ENCODE data around the gene CR1L. TPM values are rescaled to one million over a fixed set of nuclear protein-coding genes. Genes with fewer than 3 reads are reported as not detected.
"Not testable (repeated sequence)": the region's sequence is repeated elsewhere in the genome, so short reads cannot be mapped to it uniquely, and the experiment has no call there.

CR1L gene
- polyA plus RNA-seq, 1 donor = 1.2 TPM

- no peak for DNase-seq
Observed at GRCh38 chr1:207646171-207646570, 1.2 kb downstream of the CR1L start.

- no peak for DNase-seq
Observed at GRCh38 chr1:207646944-207647579, 2.1 kb downstream of the CR1L start.

- no peak for DNase-seq
Observed at GRCh38 chr1:207647671-207648333, 2.9 kb downstream of the CR1L start.

GRCh38 chr1:207648334-207649209, 3.6 kb downstream of the CR1L start:
- no peak for DNase-seq

- DNase-seq = no peak
Observed at GRCh38 chr1:207649210-207649753, 4.3 kb downstream of the CR1L start.

GRCh38 chr1:207649865-207650580, 5.1 kb downstream of the CR1L start:
- DNase-seq = no peak

GRCh38 chr1:207651583-207651982, 6.7 kb downstream of the CR1L start:
- no peak for DNase-seq

- DNase-seq = no peak
Observed at GRCh38 chr1:207654320-207654719, 9.4 kb downstream of the CR1L start.

- no peak for DNase-seq
Observed at GRCh38 chr1:207658408-207658807, 13.5 kb downstream of the CR1L start.

- no peak for DNase-seq
Observed at GRCh38 chr1:207658904-207659485, 14.1 kb downstream of the CR1L start.

GRCh38 chr1:207659545-207660153, 14.7 kb downstream of the CR1L start:
- DNase-seq = no peak

- DNase-seq = not testable (repeated sequence)
Observed at GRCh38 chr1:207661420-207661819, 16.5 kb downstream of the CR1L start.

- DNase-seq = no peak
Observed at GRCh38 chr1:207666342-207666741, 21.4 kb downstream of the CR1L start.

GRCh38 chr1:207669528-207670009, 24.6 kb downstream of the CR1L start:
- no peak for DNase-seq

- DNase-seq = no peak
Observed at GRCh38 chr1:207670192-207670591, 25.3 kb downstream of the CR1L start.

GRCh38 chr1:207670997-207671396, 26.1 kb downstream of the CR1L start:
- no peak for DNase-seq

GRCh38 chr1:207672522-207673130, 27.7 kb downstream of the CR1L start:
- peak; percentile 40 for DNase-seq

GRCh38 chr1:207673399-207673798, 28.5 kb downstream of the CR1L start:
- DNase-seq = no peak

- DNase-seq = no peak
Observed at GRCh38 chr1:207676153-207676552, 31.2 kb downstream of the CR1L start.

GRCh38 chr1:207680590-207681388, 35.9 kb downstream of the CR1L start:
- not testable (repeated sequence) for DNase-seq

Measured in left kidney (tissue), 2 donors.